NB4 (cell line): ENCODE measurements around the gene PTPN1.

Experiments used
- MAX ChIP-seq: IDR thresholded peaks from 2 replicates; pipeline ENCODE4 v1.6.1; 2011; ENCODE audit warnings: low read depth, low read length
- TF ChIP-seq, protein P1 (sequence below): IDR thresholded peaks from one replicate; pipeline ENCODE4 v1.5.1; 2012; ENCODE audit warnings: low read depth, low read length

DNA sequence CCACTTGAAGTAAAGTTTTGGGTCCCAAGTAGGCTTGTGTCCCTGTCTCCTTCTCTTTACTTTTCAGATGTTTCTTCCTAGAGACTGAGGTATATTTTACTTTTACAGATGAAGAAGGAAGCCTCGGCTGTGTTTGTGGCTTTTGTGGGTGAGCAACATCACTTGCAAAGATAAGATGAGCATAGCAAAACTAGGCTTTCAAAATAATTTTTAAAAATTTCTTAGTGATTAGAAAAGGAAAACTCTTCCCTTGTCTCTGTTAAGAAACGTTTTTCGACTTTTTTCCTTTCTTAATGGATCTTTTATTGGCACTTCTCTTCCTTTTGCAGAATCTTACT lies 7.6 kb downstream of the PTPN1 start:
- no peak for TF ChIP-seq MAX
- TF ChIP-seq, protein P1, sequence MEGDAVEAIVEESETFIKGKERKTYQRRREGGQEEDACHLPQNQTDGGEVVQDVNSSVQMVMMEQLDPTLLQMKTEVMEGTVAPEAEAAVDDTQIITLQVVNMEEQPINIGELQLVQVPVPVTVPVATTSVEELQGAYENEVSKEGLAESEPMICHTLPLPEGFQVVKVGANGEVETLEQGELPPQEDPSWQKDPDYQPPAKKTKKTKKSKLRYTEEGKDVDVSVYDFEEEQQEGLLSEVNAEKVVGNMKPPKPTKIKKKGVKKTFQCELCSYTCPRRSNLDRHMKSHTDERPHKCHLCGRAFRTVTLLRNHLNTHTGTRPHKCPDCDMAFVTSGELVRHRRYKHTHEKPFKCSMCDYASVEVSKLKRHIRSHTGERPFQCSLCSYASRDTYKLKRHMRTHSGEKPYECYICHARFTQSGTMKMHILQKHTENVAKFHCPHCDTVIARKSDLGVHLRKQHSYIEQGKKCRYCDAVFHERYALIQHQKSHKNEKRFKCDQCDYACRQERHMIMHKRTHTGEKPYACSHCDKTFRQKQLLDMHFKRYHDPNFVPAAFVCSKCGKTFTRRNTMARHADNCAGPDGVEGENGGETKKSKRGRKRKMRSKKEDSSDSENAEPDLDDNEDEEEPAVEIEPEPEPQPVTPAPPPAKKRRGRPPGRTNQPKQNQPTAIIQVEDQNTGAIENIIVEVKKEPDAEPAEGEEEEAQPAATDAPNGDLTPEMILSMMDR, result no peak
